HG02885 (cell line): ENCODE results near the gene ANO1.

Source experiments
- ATAC-seq: cut with Tn5 transposase; IDR thresholded peaks from one replicate; pipeline ENCODE4 v1.9.1; 2021; ENCODE audit warnings: mild to moderate bottlenecking; ENCODE audit not compliant: unreplicated experiment, poor library complexity

ANO1 gene

GRCh38 chr11:70230840-70231710, 153.0 kb downstream of the ANO1 start:
- ATAC-seq: no peak

- no peak for ATAC-seq
Observed at GRCh38 chr11:70233034-70233433, 154.9 kb downstream of the ANO1 start.

- ATAC-seq: no peak
Observed at GRCh38 chr11:70233511-70233934, 155.4 kb downstream of the ANO1 start.

- ATAC-seq: no peak
Observed at GRCh38 chr11:70233962-70234361, 155.8 kb downstream of the ANO1 start.
